Mucosa of rectum (tissue), 2 donors: Measurements from ENCODE around the gene GLS.
"Not testable (repeated sequence)": the region's sequence is repeated elsewhere in the genome, so short reads cannot be mapped to it uniquely, and the experiment has no call there.

ENCODE experiments used
- H3K27ac ChIP-seq, 2 donors: one replicate each; pipeline ENCODE4 v1.7.0; 2013; ENCODE audit warnings: inconsistent platforms in 2 of 2, low read depth in 2 of 2, low read length in 2 of 2
- H3K27me3 ChIP-seq, 2 donors: one replicate each; pipeline ENCODE4 v1.7.0; 2013; ENCODE audit warnings: low read length in 2 of 2; ENCODE audit not compliant: control insufficient read depth in 2 of 2, insufficient read depth in 2 of 2
- H3K36me3 ChIP-seq, 2 donors: one replicate each; pipeline ENCODE4 v1.7.0; 2013; ENCODE audit warnings: low read length in 2 of 2; ENCODE audit not compliant: control insufficient read depth in 2 of 2, insufficient read depth in 2 of 2
- H3K4me1 ChIP-seq, 2 donors: one replicate each; pipeline ENCODE4 v1.7.0; 2013; ENCODE audit warnings: low read length in 2 of 2, mild to moderate bottlenecking in 1 of 2; ENCODE audit not compliant: control insufficient read depth in 2 of 2, insufficient read depth in 2 of 2
- H3K4me3 ChIP-seq, 2 donors: one replicate each; pipeline ENCODE4 v1.7.0; 2013; ENCODE audit warnings: low read length in 2 of 2
- H3K9ac ChIP-seq, 2 donors: one replicate each; pipeline ENCODE4 v1.7.0; 2013; ENCODE audit warnings: low read length in 2 of 2, low read depth in 1 of 2, mild to moderate bottlenecking in 1 of 2
- H3K9me3 ChIP-seq, 2 donors: one replicate each; pipeline ENCODE4 v1.7.0; 2013; ENCODE audit warnings: low read length in 2 of 2; ENCODE audit not compliant: control insufficient read depth in 2 of 2
- donor health status: healthy.
- donor health status: Normal muscosa, but diverticular disease.

GLS gene

GRCh38 chr2:190855245-190855644, 25.4 kb upstream of the GLS start:
- H3K9me3 ChIP-seq: no peaks in the 10 kb centered on the region
- no peak overlapping the region for H3K9ac ChIP-seq
- H3K36me3 ChIP-seq: no peaks in the 10 kb centered on the region
- H3K27ac ChIP-seq: no peak overlapping the region
- no peak overlapping the region for H3K4me3 ChIP-seq
- H3K27me3 ChIP-seq: no peaks in the 10 kb centered on the region
- peaks cover 14 to 18% of the 10 kb centered on the region in 2 donors for H3K4me1 ChIP-seq

GRCh38 chr2:190856985-190857384, 23.6 kb upstream of the GLS start:
- Histone ChIP-seq H3K27me3 (no peaks in the 10 kb centered on the region), H3K36me3 (no peaks in the 10 kb centered on the region), H3K4me3 (no peak overlapping the region), H3K9me3 (no peaks in the 10 kb centered on the region), H3K27ac (no peak overlapping the region), H3K9ac (no peak overlapping the region), H3K4me1 (peaks cover 14 to 18% of the 10 kb centered on the region in 2 donors)

- Histone ChIP-seq H3K27me3 (no peaks in the 10 kb centered on the region), H3K9ac (no peak overlapping the region), H3K4me1 (peaks cover 13 to 15% of the 10 kb centered on the region in 2 donors), H3K36me3 (no peaks in the 10 kb centered on the region), H3K9me3 (no peaks in the 10 kb centered on the region), H3K4me3 (no peak overlapping the region), H3K27ac (no peak overlapping the region)
These were observed 21.8 kb upstream of the GLS start for GRCh38 chr2:190858817-190859216.

DNA sequence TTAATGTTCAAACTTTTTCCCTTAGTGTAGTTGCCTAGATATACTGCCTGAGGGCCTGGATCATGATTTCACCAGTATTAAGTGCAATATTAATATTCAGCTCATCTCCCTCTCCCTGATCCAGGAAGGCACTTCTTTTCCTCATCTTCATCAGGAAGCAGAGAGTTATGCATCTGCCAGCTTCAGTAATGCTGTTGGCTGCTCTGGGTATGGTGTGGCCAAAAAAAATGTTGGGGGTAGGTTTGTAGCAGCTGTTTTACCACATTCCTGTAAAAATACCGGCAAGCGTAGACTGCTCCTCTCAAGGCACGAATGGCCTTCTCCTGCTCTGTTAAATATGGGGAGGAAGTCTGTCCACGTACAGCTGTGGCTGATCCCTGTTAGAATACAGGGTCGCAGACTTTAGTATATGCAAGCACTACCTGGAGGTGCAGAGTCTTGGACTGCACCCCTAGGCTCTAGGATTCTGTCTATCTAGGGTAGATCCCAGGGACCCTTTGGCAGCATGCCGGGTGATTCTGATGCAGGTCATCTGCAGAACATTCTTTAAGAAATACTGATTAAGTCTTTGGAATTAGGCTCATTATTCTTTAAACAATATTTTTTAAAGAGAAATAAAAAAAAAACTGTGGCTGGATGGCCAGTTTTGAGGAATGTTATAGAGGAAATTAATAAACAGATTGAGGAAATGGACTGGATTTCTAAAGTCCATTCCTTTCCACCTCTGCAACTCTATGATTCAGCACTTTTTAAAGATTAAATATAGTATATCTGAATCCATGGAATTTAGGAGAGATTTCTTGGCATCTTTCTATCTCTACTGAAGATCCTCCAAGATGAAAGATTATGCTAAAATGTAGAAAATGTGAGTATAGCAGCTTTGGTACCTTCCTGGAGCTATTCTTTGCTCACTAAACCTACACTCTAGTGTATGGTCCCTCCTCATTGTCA, 21.0 kb upstream of the GLS start:
- H3K27me3 ChIP-seq: no peaks in the 10 kb centered on the region
- no peak overlapping the region for H3K4me3 ChIP-seq
- H3K36me3 ChIP-seq: no peaks in the 10 kb centered on the region
- no peak overlapping the region for H3K9ac ChIP-seq
- no peak overlapping the region for H3K27ac ChIP-seq
- peaks cover 8 to 10% of the 10 kb centered on the region in 2 donors for H3K4me1 ChIP-seq
- no peaks in the 10 kb centered on the region for H3K9me3 ChIP-seq

DNA sequence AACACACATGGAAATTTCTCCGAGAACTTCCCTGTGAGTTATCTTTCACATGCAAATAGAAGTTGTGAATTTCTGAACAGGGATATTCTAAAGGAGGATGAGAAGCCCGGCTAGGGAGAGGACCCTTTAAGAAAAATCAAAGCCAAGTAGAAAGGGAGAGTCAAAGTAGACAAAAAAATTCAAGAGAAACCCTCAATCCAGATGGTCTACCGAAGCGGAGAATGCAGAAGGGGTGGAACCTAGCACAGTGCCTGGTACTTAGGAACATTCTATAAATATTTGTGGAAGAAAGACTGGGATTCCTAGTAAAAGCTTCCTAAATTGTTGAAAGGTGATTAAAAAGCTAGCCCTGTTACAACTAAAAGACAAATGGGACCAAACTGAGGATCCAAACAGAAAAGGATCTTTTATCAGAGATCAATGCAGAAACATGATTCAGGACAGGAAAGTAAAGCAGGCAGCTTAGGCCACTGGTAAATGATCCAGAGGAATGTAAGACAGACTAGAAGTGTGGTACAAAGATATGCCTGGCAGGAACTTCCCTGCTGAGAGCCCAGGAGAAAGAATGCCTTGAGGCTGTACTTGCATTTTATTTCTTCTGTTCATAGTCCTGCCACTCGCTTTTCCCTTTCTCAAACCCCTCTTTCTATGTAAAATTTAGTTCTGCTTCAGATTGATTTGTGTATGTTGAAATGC, 19.5 kb upstream of the GLS start:
- no peak overlapping the region for H3K4me3 ChIP-seq
- H3K9ac ChIP-seq: no peak overlapping the region
- H3K36me3 ChIP-seq: no peaks in the 10 kb centered on the region
- no peaks in the 10 kb centered on the region for H3K9me3 ChIP-seq
- H3K4me1 ChIP-seq: peaks cover 0 to 3% of the 10 kb centered on the region in 2 donors
- H3K27me3 ChIP-seq: no peaks in the 10 kb centered on the region
- no peak overlapping the region for H3K27ac ChIP-seq

DNA sequence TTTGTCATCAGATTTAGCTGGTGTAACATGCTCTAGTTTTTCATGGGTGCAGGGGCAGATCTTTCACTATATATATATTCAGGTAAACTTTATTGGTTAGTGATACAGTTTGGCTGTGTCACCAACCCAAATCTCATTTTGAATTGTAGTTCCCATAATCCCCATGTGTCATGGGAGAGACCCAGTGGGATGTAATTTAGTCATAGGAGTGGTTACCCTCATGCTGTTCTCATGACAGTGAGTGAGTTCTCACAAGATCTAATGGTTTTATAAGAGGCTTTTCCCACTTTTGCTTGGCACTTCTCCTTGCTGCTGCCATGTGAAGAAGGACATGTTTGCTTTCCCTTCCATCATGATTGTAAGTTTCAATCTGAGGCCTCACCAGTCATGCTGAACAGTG, 18.5 kb upstream of the GLS start:
- not testable (repeated sequence) for H3K27ac ChIP-seq, H3K4me1 ChIP-seq, H3K9ac ChIP-seq, H3K27me3 ChIP-seq, H3K36me3 ChIP-seq, H3K4me3 ChIP-seq, H3K9me3 ChIP-seq

GRCh38 chr2:190862571-190862991, 18.0 kb upstream of the GLS start:
- Histone ChIP-seq H3K9ac (no peak overlapping the region), H3K9me3 (no peaks in the 10 kb centered on the region), H3K4me3 (no peak overlapping the region), H3K27me3 (no peaks in the 10 kb centered on the region), H3K27ac (no peak overlapping the region), H3K4me1 (no peaks in the 10 kb centered on the region), H3K36me3 (no peaks in the 10 kb centered on the region)

- no peaks in the 10 kb centered on the region for H3K9me3 ChIP-seq
- H3K9ac ChIP-seq: no peak overlapping the region
- H3K4me1 ChIP-seq: no peaks in the 10 kb centered on the region
- no peaks in the 10 kb centered on the region for H3K36me3 ChIP-seq
- no peaks in the 10 kb centered on the region for H3K27me3 ChIP-seq
- H3K4me3 ChIP-seq: no peak overlapping the region
- no peak overlapping the region for H3K27ac ChIP-seq
These were observed 16.7 kb upstream of the GLS start for GRCh38 chr2:190863946-190864345.

DNA sequence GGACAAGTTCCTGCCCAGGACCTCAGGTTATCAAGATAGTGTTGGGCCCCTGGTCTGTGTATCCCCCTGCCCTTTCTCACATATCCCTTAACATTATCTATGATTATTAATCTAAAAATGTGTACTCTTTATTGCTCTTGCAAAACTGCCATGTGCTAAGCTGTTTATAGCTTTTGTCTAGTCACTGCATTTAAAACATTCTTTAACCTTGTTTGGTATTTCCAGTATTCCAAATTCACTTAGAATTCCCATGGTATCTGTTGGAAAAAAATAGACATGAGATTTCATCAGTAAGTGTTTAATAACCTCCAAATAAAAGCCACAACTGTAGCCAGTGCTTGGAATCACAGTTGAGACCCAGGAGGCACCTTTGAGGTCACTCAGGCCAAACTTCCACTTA, 16.2 kb upstream of the GLS start:
- Histone ChIP-seq H3K27ac (no peak overlapping the region), H3K27me3 (no peaks in the 10 kb centered on the region), H3K9me3 (no peaks in the 10 kb centered on the region), H3K4me1 (no peaks in the 10 kb centered on the region), H3K36me3 (no peaks in the 10 kb centered on the region), H3K4me3 (no peak overlapping the region), H3K9ac (no peak overlapping the region)

- Histone ChIP-seq H3K4me3 (no peak overlapping the region), H3K9ac (no peak overlapping the region), H3K27ac (no peak overlapping the region), H3K9me3 (no peaks in the 10 kb centered on the region), H3K4me1 (no peaks in the 10 kb centered on the region), H3K36me3 (no peaks in the 10 kb centered on the region), H3K27me3 (no peaks in the 10 kb centered on the region)
These were observed 13.4 kb upstream of the GLS start for GRCh38 chr2:190867212-190867611.
